Measurements from ENCODE around the gene NEU2.

The NEU2 gene

DNA sequence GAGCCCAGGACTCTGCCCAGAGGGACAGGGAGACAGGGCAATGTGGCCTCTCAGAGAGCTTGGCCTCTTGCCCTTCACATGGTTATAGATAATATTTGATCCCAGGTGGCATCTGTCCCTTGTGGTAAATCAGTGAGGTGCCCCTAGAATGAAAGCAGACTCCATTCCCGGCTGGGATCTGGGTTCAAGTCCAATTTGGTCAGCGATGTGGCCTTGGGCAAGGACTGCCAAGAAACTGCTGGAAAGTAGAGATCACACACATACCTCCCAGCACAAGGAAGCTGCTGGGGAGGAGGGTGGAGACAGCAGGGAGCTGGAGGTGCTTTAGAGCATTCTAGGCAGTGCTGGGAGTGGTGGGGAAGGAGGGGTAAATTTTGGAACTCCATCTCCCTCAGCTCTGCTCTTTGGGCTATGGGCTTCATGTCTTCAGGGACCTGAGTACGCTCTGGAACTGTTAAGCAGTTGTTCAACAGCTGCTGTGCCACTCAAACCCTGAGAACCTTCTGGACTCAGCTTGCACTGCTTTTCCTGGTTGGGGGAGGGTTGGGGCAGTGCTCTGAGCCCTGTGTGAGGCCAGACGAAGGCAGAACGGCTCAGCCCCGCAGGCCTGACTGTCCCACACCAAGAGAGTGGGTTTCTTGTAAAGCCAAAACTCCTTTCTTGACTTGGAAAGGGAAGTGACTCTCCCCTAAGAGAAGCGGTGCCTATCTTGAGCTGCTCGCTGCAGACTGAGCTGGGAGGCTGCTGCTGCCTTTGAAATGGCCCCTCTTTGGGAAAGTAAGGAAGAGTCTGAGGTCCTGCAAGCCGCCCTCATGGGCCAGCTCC lies 50.7 kb downstream of the NEU2 start:
- Histone ChIP-seq H3K23ac (ENCODE audit: low read length) (peak overlapping the region; percentile 85), H2BK15ac (replicated peaks; ENCODE audit: low read depth) (no peak overlapping the region), H3K56ac (ENCODE audit: low read length) (no peak overlapping the region), H3K79me1 (ENCODE audit: low read length) (no peaks in the 10 kb centered on the region), H3K4ac (ENCODE audit: low read depth, low read length) (no peak overlapping the region), H2BK5ac (ENCODE audit: low read length) (no peak overlapping the region), H3K27me3 (ENCODE audit: insufficient read depth, low read length, poor library complexity) (no peaks in the 10 kb centered on the region), H3K36me3 (ENCODE audit: control insufficient read depth, insufficient read depth, low read length) (no peaks in the 10 kb centered on the region), H4K8ac (ENCODE audit: low read depth, low read length) (no peak overlapping the region), H3K4me3 (ENCODE audit: low read length) (no peak overlapping the region), H4K5ac (ENCODE audit: low read length) (no peak overlapping the region), H3K79me2 (ENCODE audit: control insufficient read depth, insufficient read depth, low read length) (no peaks in the 10 kb centered on the region), H3K4me1 (ENCODE audit: control insufficient read depth, low read depth, low read length) (no peaks in the 10 kb centered on the region), H3K27ac (ENCODE audit: low read depth, low read length) (no peak overlapping the region), H3K4me2 (ENCODE audit: low read length) (no peak overlapping the region), H3K18ac (ENCODE audit: low read length) (no peak overlapping the region), H2BK120ac (ENCODE audit: low read depth, low read length) (no peak overlapping the region), H3K9ac (ENCODE audit: low read length) (no peak overlapping the region), H2AK5ac (ENCODE audit: low read length) (no peak overlapping the region)
- WGBS (ENCODE audit: extremely low coverage, insufficient coverage, low lambda C conversion rate): no CpG with 5 or more reads among the region's 9 CpGs
- DNase-seq: no peak

- H3K4me1 ChIP-seq (ENCODE audit: control insufficient read depth, low read depth, low read length): no peaks in the 10 kb centered on the region
- no peaks in the 10 kb centered on the region for H3K36me3 ChIP-seq (ENCODE audit: control insufficient read depth, insufficient read depth, low read length)
- H3K18ac ChIP-seq (ENCODE audit: low read length): no peak overlapping the region
- H2BK5ac ChIP-seq (ENCODE audit: low read length): no peak overlapping the region
- no peak overlapping the region for H2BK15ac ChIP-seq (replicated peaks; ENCODE audit: low read depth)
- no peak for DNase-seq
- H3K4me3 ChIP-seq (ENCODE audit: low read length): no peak overlapping the region
- no peak overlapping the region for H3K56ac ChIP-seq (ENCODE audit: low read length)
- no peak overlapping the region for H3K4me2 ChIP-seq (ENCODE audit: low read length)
- H4K8ac ChIP-seq (ENCODE audit: low read depth, low read length): no peak overlapping the region
- H2AK5ac ChIP-seq (ENCODE audit: low read length): no peak overlapping the region
- no peak overlapping the region for H3K23ac ChIP-seq (ENCODE audit: low read length)
- no peak overlapping the region for H4K5ac ChIP-seq (ENCODE audit: low read length)
- H3K79me1 ChIP-seq (ENCODE audit: low read length): no peaks in the 10 kb centered on the region
- WGBS (ENCODE audit: extremely low coverage, insufficient coverage, low lambda C conversion rate): no CpG with 5 or more reads among the region's 8 CpGs
- H3K27me3 ChIP-seq (ENCODE audit: insufficient read depth, low read length, poor library complexity): no peaks in the 10 kb centered on the region
- no peak overlapping the region for H2BK120ac ChIP-seq (ENCODE audit: low read depth, low read length)
- no peak overlapping the region for H3K9ac ChIP-seq (ENCODE audit: low read length)
- H3K27ac ChIP-seq (ENCODE audit: low read depth, low read length): no peak overlapping the region
- no peak overlapping the region for H3K4ac ChIP-seq (ENCODE audit: low read depth, low read length)
- no peaks in the 10 kb centered on the region for H3K79me2 ChIP-seq (ENCODE audit: control insufficient read depth, insufficient read depth, low read length)
These were observed 51.3 kb downstream of the NEU2 start for GRCh38 chr2:233083782-233084181.

- no peak overlapping the region for H2AK5ac ChIP-seq (ENCODE audit: low read length)
- no peaks in the 10 kb centered on the region for H3K36me3 ChIP-seq (ENCODE audit: control insufficient read depth, insufficient read depth, low read length)
- no peak overlapping the region for H4K5ac ChIP-seq (ENCODE audit: low read length)
- H3K56ac ChIP-seq (ENCODE audit: low read length): no peak overlapping the region
- no peak overlapping the region for H3K23ac ChIP-seq (ENCODE audit: low read length)
- no peaks in the 10 kb centered on the region for H3K4me1 ChIP-seq (ENCODE audit: control insufficient read depth, low read depth, low read length)
- no peak overlapping the region for H2BK5ac ChIP-seq (ENCODE audit: low read length)
- no CpG with 5 or more reads among the region's 13 CpGs for WGBS (ENCODE audit: extremely low coverage, insufficient coverage, low lambda C conversion rate)
- H3K79me1 ChIP-seq (ENCODE audit: low read length): no peaks in the 10 kb centered on the region
- H4K8ac ChIP-seq (ENCODE audit: low read depth, low read length): no peak overlapping the region
- no peak overlapping the region for H3K18ac ChIP-seq (ENCODE audit: low read length)
- no peak overlapping the region for H3K4me3 ChIP-seq (ENCODE audit: low read length)
- no peaks in the 10 kb centered on the region for H3K27me3 ChIP-seq (ENCODE audit: insufficient read depth, low read length, poor library complexity)
- no peak overlapping the region for H2BK15ac ChIP-seq (replicated peaks; ENCODE audit: low read depth)
- H3K9ac ChIP-seq (ENCODE audit: low read length): no peak overlapping the region
- H3K4me2 ChIP-seq (ENCODE audit: low read length): no peak overlapping the region
- H3K79me2 ChIP-seq (ENCODE audit: control insufficient read depth, insufficient read depth, low read length): no peaks in the 10 kb centered on the region
- no peak overlapping the region for H3K4ac ChIP-seq (ENCODE audit: low read depth, low read length)
- no peak overlapping the region for H2BK120ac ChIP-seq (ENCODE audit: low read depth, low read length)
- H3K27ac ChIP-seq (ENCODE audit: low read depth, low read length): no peak overlapping the region
- no peak for DNase-seq
These were observed 52.0 kb downstream of the NEU2 start for GRCh38 chr2:233084488-233084887.

Data from mesendoderm (in vitro differentiated cells).